ENCODE results near the gene KCNC3.

Gene KCNC3

DNA sequence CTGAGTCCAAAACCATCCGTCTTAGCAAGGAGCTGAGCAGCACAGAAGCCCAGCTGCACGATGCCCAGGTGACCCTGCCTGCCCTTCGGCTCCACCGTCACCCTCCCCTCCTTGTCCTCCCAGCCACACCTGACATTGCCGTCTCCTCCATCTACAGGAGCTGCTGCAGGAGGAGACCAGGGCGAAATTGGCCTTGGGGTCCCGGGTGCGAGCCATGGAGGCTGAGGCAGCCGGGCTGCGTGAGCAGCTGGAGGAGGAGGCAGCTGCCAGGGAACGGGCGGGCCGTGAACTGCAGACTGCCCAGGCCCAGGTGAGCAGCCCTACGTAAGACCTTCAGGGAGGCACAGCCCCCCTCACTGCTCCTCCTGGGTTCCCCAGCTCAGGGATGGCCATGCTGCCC, 49.1 kb downstream of the KCNC3 start:
- no peak for DNase-seq (ENCODE audit: low read depth in 2 of 2, low spot score in 1 of 2)

DNA sequence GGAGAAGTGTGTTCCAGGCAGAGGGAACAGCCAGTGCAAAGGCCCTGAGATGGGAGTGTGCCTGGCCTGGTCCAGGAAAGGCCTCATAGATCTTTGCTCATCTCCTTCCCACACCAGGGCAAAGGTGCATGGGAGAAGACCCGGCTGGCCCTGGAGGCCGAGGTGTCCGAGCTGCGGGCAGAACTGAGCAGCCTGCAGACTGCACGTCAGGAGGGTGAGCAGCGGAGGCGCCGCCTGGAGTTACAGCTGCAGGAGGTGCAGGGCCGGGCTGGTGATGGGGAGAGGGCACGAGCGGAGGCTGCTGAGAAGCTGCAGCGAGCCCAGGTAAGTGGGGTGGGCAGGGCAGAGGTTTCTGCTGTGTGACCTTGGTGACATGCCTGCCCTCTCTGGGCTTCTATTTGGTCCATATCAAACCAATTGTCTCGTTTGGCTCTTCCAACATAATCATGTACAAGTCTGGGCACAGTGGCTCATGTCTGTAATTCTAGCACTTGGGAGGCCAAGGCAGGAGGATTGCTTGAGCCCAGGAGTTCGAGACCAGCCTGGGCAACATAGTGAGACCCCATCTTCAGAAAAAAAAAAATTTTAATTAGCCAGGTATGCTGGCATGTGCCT, 51.1 kb downstream of the KCNC3 start:
- DNase-seq (ENCODE audit: low read depth in 2 of 2, low spot score in 1 of 2), result no peak

DNA sequence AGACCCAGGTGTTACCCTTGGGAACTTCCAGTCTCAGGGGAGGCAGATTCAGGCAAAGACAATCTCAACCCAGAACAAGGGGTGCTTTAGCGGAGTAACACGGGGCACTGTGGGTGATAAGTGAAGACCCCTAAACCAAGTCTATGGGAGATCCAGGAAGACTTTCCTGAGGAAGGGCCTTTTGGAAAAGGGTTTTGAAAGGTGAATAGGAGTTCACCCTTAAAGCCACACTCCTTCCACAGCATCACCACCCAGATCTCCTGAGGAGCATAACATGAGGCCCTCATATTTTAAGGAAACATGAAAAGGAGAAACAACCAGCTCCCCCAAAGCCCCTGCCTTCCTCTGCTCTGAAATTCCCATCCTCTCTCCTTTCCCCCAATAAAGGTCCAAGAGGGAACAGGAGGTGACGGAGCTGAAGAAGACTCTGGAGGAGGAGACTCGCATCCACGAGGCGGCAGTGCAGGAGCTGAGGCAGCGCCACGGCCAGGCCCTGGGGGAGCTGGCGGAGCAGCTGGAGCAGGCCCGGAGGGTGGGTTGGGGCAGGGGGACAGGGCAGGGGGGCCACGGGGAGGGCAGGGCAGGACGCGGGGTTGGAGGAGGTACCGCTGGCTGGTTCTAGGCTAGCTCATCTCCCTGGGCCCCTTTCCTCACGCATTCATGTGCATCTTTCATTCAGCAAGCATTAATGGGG, 52.7 kb downstream of the KCNC3 start:
- DNase-seq (ENCODE audit: low read depth in 2 of 2, low spot score in 1 of 2), result no peak

DNA sequence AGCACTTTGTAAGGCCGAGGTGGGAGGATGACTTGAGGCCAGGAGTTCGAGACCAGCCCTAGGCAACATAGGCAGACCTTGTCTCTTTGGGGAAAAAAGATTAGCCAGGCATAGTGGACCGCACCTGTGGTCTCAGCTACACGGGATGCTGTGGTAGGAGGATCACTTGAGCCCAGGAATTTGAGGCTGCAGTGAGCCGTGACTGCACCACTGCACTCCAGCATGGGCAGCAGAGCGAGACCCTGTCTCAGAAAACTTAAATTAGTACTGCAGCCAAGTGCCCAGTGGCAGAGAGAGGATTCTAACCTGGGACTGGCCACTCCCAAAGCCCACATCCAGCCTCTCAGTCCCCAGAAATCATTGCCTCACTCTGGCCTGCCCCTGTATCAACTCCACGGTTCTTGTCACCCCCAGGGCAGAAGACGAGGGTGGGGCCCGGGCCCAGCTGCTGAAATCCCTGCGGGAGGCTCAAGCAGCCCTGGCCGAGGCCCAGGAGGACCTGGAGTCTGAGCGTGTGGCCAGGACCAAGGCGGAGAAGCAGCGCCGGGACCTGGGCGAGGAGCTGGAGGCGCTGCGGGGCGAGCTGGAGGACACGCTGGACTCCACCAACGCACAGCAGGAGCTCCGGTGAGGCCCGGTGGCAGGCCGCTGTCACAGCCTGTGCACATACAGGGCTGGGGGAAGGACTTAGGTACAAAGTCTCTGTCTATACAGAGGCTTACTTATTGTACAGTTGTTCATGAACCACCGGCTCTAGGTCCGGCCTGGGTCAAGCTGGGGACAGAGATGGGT, 53.4 kb downstream of the KCNC3 start:
- no peak for DNase-seq (ENCODE audit: low read depth in 2 of 2, low spot score in 1 of 2)

DNA sequence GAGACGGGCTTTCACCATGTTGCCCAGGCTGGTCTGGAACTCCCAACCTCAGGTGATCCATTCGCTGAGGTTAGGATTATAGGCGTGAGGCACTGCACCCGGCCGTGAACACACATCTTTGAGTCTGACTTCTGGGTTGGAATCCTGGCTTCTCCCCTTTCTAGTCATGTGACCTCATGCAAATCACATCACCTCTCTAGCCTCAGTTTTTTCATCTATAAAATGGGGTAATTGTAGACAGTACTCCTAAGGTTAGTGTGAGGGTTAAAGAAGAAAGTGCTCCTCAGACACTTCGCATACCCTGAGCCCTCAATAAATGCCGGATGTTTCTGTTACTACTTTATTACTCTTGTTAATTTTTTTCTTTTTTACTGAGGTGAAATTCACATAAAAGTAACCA, 55.4 kb downstream of the KCNC3 start:
- DNase-seq (ENCODE audit: low read depth in 2 of 2, low spot score in 1 of 2), result no peak

DNA sequence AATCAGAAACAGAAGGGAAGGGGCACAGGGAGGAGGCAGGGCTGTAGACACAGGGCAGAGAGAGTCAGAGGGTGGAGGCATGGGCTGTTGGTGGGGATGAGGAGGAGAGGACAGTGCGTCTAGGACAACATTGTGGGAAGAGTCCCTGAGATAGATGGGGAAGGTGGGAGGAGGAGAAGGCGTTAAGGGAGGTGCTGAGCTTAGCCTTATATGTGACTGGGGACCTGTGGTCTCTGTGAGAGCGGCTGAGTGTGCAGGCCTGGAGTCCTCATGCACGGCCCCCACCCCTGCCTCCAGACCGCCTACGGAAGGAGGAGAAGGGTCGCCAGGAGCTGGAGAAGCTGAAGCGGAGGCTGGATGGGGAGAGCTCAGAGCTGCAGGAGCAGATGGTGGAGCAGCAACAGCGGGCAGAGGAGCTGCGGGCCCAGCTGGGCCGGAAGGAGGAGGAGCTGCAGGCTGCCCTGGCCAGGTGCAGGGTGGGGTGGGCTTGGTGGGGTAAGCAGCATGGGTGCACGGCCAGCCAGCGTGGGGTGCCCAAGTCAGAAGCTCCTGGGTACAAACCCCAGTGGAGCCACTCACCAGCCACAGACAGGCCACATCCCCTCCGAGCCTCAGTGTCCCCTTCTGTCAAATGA, 56.8 kb downstream of the KCNC3 start:
- no peak for DNase-seq (ENCODE audit: low read depth in 2 of 2, low spot score in 1 of 2)

DNA sequence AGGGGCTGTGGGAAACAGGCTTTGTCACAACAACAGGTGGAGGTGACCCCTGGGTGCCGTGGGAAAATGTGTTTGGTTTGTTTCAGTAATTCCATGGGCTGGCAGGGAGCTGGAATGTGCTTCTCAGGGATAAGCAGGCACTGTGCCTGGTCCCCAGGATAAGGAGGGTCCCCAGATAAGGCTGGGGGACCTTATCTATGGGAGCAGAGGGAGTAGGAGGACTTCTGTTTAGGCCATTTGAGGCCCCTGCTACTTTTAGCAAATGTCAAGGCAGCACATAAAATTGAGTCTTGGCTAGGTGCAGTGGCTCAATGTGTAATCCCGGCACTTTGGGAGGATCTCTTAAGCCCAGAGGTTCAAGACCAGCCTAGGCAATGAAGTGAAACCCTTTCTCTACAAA, 59.5 kb downstream of the KCNC3 start:
- no peak for DNase-seq (ENCODE audit: low read depth in 2 of 2, low spot score in 1 of 2)

DNA sequence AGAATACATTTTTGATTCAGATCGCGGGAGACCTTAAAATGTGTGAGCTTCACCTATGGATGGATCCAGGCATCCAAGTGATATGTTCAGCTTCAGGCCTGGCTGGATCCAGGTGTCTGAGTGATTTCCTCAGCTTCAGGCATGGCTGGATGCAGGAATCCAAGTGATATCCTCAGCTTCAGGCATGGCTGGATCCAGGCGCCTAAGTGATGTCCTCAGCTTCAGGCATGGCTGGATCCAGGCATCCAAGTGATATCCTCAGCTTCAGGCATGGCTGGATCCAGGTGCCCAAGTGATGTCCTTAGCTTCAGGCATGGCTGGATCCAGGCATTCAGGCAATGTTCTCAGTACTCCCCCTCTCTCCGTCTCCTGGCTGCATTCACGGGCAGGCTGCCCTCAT, 60.7 kb downstream of the KCNC3 start:
- DNase-seq (ENCODE audit: low read depth in 2 of 2, low spot score in 1 of 2), result no peak

DNA sequence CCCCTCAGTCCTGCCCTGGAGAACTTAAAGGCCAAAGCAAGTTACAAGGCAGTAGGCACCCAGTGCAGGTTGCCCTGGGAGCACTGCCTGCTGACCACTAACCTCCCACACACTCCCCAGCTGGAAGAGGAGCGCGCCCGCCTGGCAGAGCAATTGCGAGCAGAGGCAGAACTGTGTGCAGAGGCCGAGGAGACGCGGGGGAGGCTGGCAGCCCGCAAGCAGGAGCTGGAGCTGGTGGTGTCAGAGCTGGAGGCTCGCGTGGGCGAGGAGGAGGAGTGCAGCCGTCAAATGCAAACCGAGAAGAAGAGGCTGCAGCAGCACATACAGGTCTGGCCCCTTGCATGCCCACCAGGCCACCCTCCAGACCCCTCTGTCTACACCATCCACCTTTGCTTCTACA, 61.1 kb downstream of the KCNC3 start:
- no peak for DNase-seq (ENCODE audit: low read depth in 2 of 2, low spot score in 1 of 2)

DNA sequence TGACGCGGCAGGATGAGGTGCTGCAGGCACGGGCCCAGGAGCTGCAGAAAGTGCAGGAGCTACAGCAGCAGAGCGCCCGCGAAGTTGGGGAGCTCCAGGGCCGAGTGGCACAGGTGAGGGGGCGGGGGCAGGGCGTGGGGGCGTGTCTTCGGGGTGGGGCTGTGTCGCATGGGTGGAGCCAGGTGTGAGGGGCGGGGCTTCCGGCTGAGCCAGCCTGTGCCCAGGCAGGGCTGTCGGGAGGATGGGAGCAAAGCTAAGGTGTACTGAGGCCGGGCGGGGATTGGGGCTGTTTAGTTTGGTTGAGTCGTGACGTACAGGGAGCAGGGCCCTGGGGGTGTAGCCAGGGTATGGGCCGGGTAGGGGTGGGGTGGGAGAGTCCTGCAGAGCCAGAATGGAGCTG, 62.3 kb downstream of the KCNC3 start:
- DNase-seq (ENCODE audit: low read depth in 2 of 2, low spot score in 1 of 2), result no peak

DNA sequence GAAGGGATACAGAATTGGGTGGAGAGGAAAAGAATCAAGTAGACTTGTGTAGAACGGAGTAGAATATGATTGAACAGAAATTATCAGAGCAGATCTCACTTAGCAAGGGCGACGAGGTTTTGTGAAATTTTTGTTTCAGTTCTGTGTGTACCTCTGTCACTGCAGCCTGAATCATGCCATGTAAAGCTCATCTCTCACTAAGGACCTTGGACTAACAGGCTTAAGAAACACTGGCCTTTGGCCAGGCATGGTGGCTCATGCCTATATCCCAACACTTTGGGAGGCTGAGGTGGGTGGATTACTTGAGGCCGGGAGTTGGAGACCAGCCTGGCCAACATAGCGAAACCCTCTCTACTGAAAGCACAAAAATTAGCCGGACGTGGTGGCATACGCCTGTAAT, 63.1 kb downstream of the KCNC3 start:
- no peak for DNase-seq (ENCODE audit: low read depth in 2 of 2, low spot score in 1 of 2)

DNA sequence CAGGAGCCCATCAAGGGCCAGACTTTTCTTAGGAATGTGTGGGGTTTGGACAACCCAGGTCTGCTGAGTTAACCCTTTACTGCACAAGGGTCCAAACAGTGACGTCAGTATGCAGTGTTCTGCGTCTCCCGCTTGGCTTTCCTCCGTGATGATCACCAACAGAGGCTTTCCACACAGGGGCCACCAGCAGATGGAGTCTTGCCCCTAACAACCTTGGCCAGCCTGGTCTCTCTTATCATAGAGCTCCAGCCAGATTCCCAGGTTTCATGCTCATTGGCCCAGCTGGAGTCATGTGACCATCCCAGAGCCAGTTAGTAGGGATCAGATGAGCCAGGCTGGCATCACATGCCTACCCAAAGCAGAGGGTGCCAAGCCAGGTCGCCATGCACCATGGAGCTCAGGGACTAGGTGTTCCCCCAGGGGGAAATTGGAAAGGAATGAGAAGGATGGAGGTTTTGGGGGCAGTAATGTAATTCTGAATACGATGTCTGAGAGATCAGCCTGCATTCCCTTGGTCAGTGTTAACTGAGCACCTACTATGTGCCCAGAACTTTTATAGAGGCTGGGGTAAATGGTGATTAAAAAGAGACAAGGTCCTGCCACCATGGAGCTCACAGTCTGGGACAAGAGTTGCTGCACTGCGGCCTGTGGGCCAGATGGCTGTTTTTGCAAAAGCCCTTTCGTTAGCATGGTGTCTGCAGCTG, 64.5 kb downstream of the KCNC3 start:
- no peak for DNase-seq (ENCODE audit: low read depth in 2 of 2, low spot score in 1 of 2)

DNA sequence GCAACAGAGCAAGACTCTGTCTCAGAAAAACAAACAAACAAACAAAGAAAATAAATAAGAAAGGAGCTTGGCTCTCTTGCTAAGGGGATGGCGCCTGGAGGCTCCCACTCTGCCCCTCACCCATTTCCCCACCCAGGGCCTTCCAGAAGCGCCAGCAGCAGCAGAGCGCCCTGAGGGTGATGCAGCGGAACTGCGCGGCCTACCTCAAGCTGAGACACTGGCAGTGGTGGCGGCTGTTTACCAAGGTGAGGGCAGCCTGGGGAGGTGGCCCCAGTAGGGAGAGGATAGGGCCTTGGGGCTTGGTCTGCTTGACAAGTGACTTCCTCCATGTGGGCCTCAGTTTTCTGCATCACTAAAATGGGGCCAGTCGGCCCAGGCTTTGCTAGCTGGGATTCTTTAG, 66.0 kb downstream of the KCNC3 start:
- DNase-seq (ENCODE audit: low read depth in 2 of 2, low spot score in 1 of 2), result no peak

Measured in stimulated activated CD8-positive, alpha-beta memory T cell treated with anti-CD3 and anti-CD28 coated beads, Interleukin-4, amount 100 ng/mL, for 1 hour (primary cell).